GM23338 (cell line): ENCODE data around the gene ME3. TPM values are rescaled to one million over a fixed set of nuclear protein-coding genes. Genes with fewer than 3 reads are reported as not detected.

Experiments
- ATAC-seq: fragments of 200-7000 bp; cut with Tn5 transposase; 3 replicates; pipeline ENCODE4 v1.9.1; 2020
- DNase-seq: peaks from one replicate; pipeline ENCODE4 v3.0.0-alpha.2; 2015; ENCODE audit warnings: low spot score
- H2AFZ ChIP-seq: fragments of 200-600 bp; sonication (generic); 2 replicates; pipeline ENCODE4 v1.8.0; 2016; ENCODE audit warnings: antibody characterized with exemption, mild to moderate bottlenecking, moderate library complexity
- H3F3A ChIP-seq: fragments of 200-600 bp; sonication (generic); replicated peaks from 2 replicates; pipeline ENCODE4 v1.8.0; 2017; ENCODE audit warnings: antibody characterized with exemption, mixed run types, low read depth
- H3K27ac ChIP-seq: fragments of 200-600 bp; sonication (generic); 2 replicates; pipeline ENCODE4 v1.6.1; 2016; ENCODE audit warnings: low read depth
- H3K27me3 ChIP-seq: fragments of 200-600 bp; sonication (generic); 2 replicates; pipeline ENCODE4 v1.8.0; 2016; ENCODE audit warnings: mild to moderate bottlenecking, mixed run types, moderate library complexity; ENCODE audit not compliant: insufficient read depth
- H3K36me3 ChIP-seq: fragments of 200-600 bp; sonication (generic); 2 replicates; pipeline ENCODE4 v1.8.0; 2016; ENCODE audit warnings: mild to moderate bottlenecking; ENCODE audit not compliant: insufficient read depth
- H3K4me1 ChIP-seq: fragments of 200-600 bp; sonication (generic); 2 replicates; pipeline ENCODE4 v1.8.0; 2016; ENCODE audit warnings: mild to moderate bottlenecking, moderate library complexity; ENCODE audit not compliant: insufficient read depth
- H3K4me2 ChIP-seq: fragments of 200-600 bp; sonication (generic); 2 replicates; pipeline ENCODE4 v1.7.1; 2017; ENCODE audit warnings: mixed run types
- H3K4me3 ChIP-seq: fragments of 200-600 bp; sonication (generic); 2 replicates; pipeline ENCODE4 v1.6.1; 2016; ENCODE audit warnings: mixed run types
- H3K79me2 ChIP-seq: fragments of 200-600 bp; sonication (generic); replicated peaks from 2 replicates; pipeline ENCODE4 v1.8.0; 2017; ENCODE audit warnings: mild to moderate bottlenecking; ENCODE audit not compliant: insufficient read depth
- H3K9me2 ChIP-seq: fragments of 200-600 bp; sonication (generic); 2 replicates; pipeline ENCODE4 v1.8.0; 2017; ENCODE audit not compliant: insufficient read depth
- H4K20me1 ChIP-seq: fragments of 200-600 bp; sonication (generic); replicated peaks from 2 replicates; pipeline ENCODE4 v1.8.0; 2017; ENCODE audit warnings: mild to moderate bottlenecking; ENCODE audit not compliant: insufficient read depth
- H3K27ac Mint-ChIP-seq: 2 replicates; pipeline ENCODE4 v1.8.0; 2020; ENCODE audit warnings: inconsistent platforms, mild to moderate bottlenecking, moderate library complexity, mixed read lengths
- H3K27me3 Mint-ChIP-seq: 3 replicates; pipeline ENCODE4 v1.8.0; 2022; ENCODE audit warnings: low read depth, mild to moderate bottlenecking, moderate library complexity, mixed read lengths, inconsistent platforms; ENCODE audit not compliant: insufficient read depth, poor library complexity
- H3K36me3 Mint-ChIP-seq: 3 replicates; pipeline ENCODE4 v1.8.0; 2021; ENCODE audit warnings: low read depth, mild to moderate bottlenecking, inconsistent platforms, moderate library complexity, mixed read lengths
- H3K4me1 Mint-ChIP-seq: 3 replicates; pipeline ENCODE4 v1.8.0; 2020; ENCODE audit warnings: mild to moderate bottlenecking, inconsistent platforms, mixed read lengths
- H3K4me3 Mint-ChIP-seq: 3 replicates; pipeline ENCODE4 v1.8.0; 2021; ENCODE audit warnings: moderate library complexity, mild to moderate bottlenecking, inconsistent platforms, mixed read lengths
- H3K9me3 Mint-ChIP-seq: 3 replicates; pipeline ENCODE4 v1.8.0; 2020; ENCODE audit warnings: moderate library complexity, mild to moderate bottlenecking, inconsistent platforms, mixed read lengths
- CREB1 ChIP-seq: fragments of 250-450 bp; sonication (Bioruptor Pico); IDR thresholded peaks from 2 replicates; pipeline ENCODE4 v1.5.0; 2020; ENCODE audit warnings: low read depth, mild to moderate bottlenecking, moderate library complexity
- EZH2 ChIP-seq: fragments of 200-600 bp; sonication (generic); IDR thresholded peaks from one replicate; pipeline ENCODE4 v1.8.0; 2017; ENCODE audit warnings: antibody characterized with exemption, mild to moderate bottlenecking, low read depth; ENCODE audit not compliant: unreplicated experiment
- EZH2phosphoT487 ChIP-seq: fragments of 200-600 bp; sonication (generic); IDR thresholded peaks from one replicate; pipeline ENCODE4 v1.8.1; 2018; ENCODE audit warnings: antibody characterized with exemption; ENCODE audit not compliant: unreplicated experiment
- JUNB ChIP-seq: IDR thresholded peaks from one replicate; pipeline ENCODE4 v1.6.1; 2016; ENCODE audit warnings: antibody characterized with exemption; ENCODE audit not compliant: unreplicated experiment
- NANOG ChIP-seq: IDR thresholded peaks from 2 replicates; pipeline ENCODE4 v1.6.1; 2016; ENCODE audit warnings: antibody characterized with exemption, borderline replicate concordance
- POLR2AphosphoS5 ChIP-seq: IDR thresholded peaks from 2 replicates; pipeline ENCODE4 v1.6.1; 2016; ENCODE audit warnings: antibody characterized with exemption, low read depth
- STAT1 ChIP-seq: IDR thresholded peaks from one replicate; pipeline ENCODE4 v1.6.1; 2016; ENCODE audit warnings: antibody characterized with exemption; ENCODE audit not compliant: unreplicated experiment
- ZNF114 ChIP-seq: fragments of 250-450 bp; sonication (Bioruptor Pico); IDR thresholded peaks from 2 replicates; pipeline ENCODE4 v1.5.0; 2020; ENCODE audit warnings: mild to moderate bottlenecking, moderate library complexity
- ZNF331 ChIP-seq: fragments of 250-450 bp; sonication (Bioruptor Pico); IDR thresholded peaks from 2 replicates; pipeline ENCODE4 v1.5.0; 2020; ENCODE audit warnings: low read depth, mild to moderate bottlenecking, moderate library complexity
- polyA plus RNA-seq: library from polyadenylated mRNA; unstranded; fragments of >200 nt; fragmentation: Nextera tagmentation; extraction: Ambion mirVana; gene quantifications from 2 replicates; pipeline ENCODE4 v1.2.1, GENCODE V29; 2016
- total RNA-seq: library from RNA; depleted of rRNA; stranded (reverse); fragments of >200 nt; shearing (Covaris generic); gene quantifications from 2 replicates; pipeline ENCODE4 v1.2.3, GENCODE V29; 2014
- TF ChIP-seq, protein P1 (sequence below): IDR thresholded peaks from 2 replicates; pipeline ENCODE4 v1.6.1; 2016; ENCODE audit warnings: antibody characterized with exemption
- TF ChIP-seq, protein P2 (sequence below), 2 experiments: fragments of 200-600 bp in 1 of 2; sonication (generic) in 1 of 2; conservative IDR thresholded peaks; 2 replicates each; pipeline versions ENCODE4 v1.5.1 to v1.6.1; 2016 to 2017; ENCODE audit warnings: antibody characterized with exemption in 2 of 2, low read depth in 2 of 2, mild to moderate bottlenecking in 2 of 2, moderate library complexity in 1 of 2
- TF ChIP-seq, protein P3 (sequence below): IDR thresholded peaks from one replicate; pipeline ENCODE4 v1.6.1; 2018; ENCODE audit warnings: antibody characterized with exemption; ENCODE audit not compliant: unreplicated experiment

Gene ME3
- total and polyA plus RNA-seq, 2 experiments from 2014 or later = 1.3 to 4.0 TPM

DNA sequence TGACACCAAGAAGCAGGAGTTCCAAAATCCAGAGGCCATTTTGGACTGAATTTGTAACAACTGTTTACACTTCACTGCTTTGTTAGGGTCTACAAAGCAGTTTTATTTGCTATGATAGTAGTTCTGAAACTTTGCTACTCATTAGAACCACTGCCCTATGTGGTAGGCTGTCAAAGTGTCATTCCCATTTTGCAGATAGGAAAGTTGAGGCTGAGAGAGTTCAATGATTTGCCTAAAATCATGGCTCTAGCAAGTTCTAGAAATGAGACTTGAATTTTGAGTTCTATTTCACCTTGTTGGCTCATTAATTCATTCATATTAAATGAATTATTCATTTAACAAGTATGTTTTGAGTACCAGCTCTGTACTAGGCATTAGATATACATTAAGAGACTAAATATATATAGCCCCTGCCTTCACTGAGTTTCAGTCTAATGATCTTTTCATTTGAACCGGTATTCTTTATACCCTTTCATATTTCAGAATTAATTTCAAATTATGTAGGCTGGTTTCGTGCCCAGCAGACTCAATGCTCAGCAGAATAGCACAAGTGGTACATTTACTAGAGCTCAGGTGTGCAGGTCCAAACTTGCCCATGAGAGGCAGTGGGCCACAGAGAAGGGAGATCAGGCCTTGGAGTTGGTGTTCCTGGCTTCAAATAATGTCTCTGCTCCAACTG is 93.5 kb downstream of the ME3 start:
- no peaks in the 10 kb centered on the region for H3F3A ChIP-seq
- H3K27me3 ChIP-seq = no peaks in the 10 kb centered on the region
- H3K4me2 ChIP-seq = no peak overlapping the region
- H3K79me2 ChIP-seq = no peaks in the 10 kb centered on the region
- no peaks in the 10 kb centered on the region for H4K20me1 ChIP-seq
- DNase-seq (no peak), ATAC-seq (no peak)
- no peak overlapping the region for H3K4me3 ChIP-seq
- H3K27ac ChIP-seq = no peak overlapping the region
- H3K36me3 Mint-ChIP-seq = no peaks in the 10 kb centered on the region
- no peak overlapping the region for H3K4me3 Mint-ChIP-seq
- no peaks in the 10 kb centered on the region; the same call in 2 of the 3 replicates for H3K4me1 Mint-ChIP-seq
- no peaks in the 10 kb centered on the region for H3K9me3 Mint-ChIP-seq
- H3K27ac Mint-ChIP-seq = no peak overlapping the region
- no peaks in the 10 kb centered on the region for H3K4me1 ChIP-seq
- H3K36me3 ChIP-seq = no peaks in the 10 kb centered on the region
- H2AFZ ChIP-seq = no peak overlapping the region
- H3K27me3 Mint-ChIP-seq = peaks cover 5% of the 10 kb centered on the region
- no peaks in the 10 kb centered on the region for H3K9me2 ChIP-seq
- no peak for TF ChIP-seq EZH2
- TF ChIP-seq JUNB = no peak
- no peak for TF ChIP-seq CREB1
- no peak for TF ChIP-seq ZNF114 (CRISPR knock-in tag)

DNA sequence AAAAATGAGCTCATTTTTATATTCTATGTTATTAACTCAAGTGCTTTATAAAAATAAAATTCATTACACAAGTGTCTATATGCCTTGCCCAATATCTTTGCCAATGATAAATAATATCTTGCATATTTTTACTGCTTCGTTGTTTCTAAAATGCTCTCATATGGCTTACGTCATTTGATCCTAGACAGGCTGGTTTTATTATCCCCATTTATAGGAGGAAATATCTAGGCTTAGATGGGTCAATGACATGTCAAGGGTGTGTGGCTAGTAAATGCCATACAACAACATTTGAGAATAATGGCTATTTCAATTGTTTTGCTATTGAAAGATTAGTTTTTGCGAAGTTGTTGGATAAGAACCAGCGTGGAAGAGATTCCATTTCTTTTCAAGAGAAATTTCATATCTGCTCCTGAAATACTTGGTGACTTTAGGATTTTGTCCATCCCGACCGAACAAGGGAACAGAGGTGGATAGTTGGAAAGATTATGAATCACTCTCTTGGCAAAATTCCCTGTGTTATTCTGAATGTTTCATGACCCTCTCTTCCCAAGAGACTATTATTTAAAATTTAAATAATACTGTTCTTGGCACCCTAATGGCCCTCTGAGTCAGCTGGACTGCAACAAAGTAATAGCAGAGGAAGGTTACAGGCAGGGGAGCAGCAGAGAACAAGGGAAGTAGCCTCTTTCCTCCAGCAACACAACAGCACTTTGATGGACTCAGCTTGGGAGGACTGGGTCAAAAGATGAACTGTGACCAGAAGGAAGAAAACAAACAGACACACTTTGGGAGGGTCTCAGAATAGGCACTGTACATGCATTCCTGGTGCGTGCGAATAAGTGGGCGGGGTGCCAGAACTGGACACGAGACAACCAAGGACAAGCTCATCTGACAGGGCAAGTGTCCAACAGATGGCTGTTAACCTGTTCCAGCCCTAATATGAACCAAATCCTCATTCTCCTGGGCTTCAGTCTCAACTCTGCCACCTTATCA is 94.5 kb downstream of the ME3 start:
- H3K9me2 ChIP-seq = no peaks in the 10 kb centered on the region
- H3K36me3 ChIP-seq = no peaks in the 10 kb centered on the region
- H4K20me1 ChIP-seq = no peaks in the 10 kb centered on the region
- DNase-seq = no peak
- Mint-ChIP-seq H3K9me3 (no peaks in the 10 kb centered on the region), H3K4me1 (no peaks in the 10 kb centered on the region; the same call in 2 of the 3 replicates), H3K27me3 (peaks cover 5% of the 10 kb centered on the region), H3K36me3 (no peaks in the 10 kb centered on the region), H3K4me3 (no peak overlapping the region), H3K27ac (no peak overlapping the region)
- no peak overlapping the region for H3K27ac ChIP-seq
- H2AFZ ChIP-seq = no peak overlapping the region
- H3K4me2 ChIP-seq = no peak overlapping the region
- no peaks in the 10 kb centered on the region for H3K79me2 ChIP-seq
- ATAC-seq = no peak
- H3K4me1 ChIP-seq = no peaks in the 10 kb centered on the region
- no peaks in the 10 kb centered on the region for H3F3A ChIP-seq
- no peak overlapping the region for H3K4me3 ChIP-seq
- no peaks in the 10 kb centered on the region for H3K27me3 ChIP-seq
- TF ChIP-seq, protein P1, sequence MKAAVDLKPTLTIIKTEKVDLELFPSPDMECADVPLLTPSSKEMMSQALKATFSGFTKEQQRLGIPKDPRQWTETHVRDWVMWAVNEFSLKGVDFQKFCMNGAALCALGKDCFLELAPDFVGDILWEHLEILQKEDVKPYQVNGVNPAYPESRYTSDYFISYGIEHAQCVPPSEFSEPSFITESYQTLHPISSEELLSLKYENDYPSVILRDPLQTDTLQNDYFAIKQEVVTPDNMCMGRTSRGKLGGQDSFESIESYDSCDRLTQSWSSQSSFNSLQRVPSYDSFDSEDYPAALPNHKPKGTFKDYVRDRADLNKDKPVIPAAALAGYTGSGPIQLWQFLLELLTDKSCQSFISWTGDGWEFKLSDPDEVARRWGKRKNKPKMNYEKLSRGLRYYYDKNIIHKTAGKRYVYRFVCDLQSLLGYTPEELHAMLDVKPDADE = no peak
- no peak for TF ChIP-seq CREB1
- TF ChIP-seq EZH2phosphoT487 = no peak
- no peak for TF ChIP-seq ZNF114 (CRISPR knock-in tag)
- TF ChIP-seq, protein P2, sequence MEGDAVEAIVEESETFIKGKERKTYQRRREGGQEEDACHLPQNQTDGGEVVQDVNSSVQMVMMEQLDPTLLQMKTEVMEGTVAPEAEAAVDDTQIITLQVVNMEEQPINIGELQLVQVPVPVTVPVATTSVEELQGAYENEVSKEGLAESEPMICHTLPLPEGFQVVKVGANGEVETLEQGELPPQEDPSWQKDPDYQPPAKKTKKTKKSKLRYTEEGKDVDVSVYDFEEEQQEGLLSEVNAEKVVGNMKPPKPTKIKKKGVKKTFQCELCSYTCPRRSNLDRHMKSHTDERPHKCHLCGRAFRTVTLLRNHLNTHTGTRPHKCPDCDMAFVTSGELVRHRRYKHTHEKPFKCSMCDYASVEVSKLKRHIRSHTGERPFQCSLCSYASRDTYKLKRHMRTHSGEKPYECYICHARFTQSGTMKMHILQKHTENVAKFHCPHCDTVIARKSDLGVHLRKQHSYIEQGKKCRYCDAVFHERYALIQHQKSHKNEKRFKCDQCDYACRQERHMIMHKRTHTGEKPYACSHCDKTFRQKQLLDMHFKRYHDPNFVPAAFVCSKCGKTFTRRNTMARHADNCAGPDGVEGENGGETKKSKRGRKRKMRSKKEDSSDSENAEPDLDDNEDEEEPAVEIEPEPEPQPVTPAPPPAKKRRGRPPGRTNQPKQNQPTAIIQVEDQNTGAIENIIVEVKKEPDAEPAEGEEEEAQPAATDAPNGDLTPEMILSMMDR (conservative IDR thresholded peaks at IDR 0.05; ENCODE audit: low read depth in 2 of 2) = no peak
- no peak for TF ChIP-seq EZH2
- no peak for TF ChIP-seq ZNF331 (CRISPR knock-in tag)
- TF ChIP-seq POLR2AphosphoS5 = no peak
- TF ChIP-seq, protein P3, sequence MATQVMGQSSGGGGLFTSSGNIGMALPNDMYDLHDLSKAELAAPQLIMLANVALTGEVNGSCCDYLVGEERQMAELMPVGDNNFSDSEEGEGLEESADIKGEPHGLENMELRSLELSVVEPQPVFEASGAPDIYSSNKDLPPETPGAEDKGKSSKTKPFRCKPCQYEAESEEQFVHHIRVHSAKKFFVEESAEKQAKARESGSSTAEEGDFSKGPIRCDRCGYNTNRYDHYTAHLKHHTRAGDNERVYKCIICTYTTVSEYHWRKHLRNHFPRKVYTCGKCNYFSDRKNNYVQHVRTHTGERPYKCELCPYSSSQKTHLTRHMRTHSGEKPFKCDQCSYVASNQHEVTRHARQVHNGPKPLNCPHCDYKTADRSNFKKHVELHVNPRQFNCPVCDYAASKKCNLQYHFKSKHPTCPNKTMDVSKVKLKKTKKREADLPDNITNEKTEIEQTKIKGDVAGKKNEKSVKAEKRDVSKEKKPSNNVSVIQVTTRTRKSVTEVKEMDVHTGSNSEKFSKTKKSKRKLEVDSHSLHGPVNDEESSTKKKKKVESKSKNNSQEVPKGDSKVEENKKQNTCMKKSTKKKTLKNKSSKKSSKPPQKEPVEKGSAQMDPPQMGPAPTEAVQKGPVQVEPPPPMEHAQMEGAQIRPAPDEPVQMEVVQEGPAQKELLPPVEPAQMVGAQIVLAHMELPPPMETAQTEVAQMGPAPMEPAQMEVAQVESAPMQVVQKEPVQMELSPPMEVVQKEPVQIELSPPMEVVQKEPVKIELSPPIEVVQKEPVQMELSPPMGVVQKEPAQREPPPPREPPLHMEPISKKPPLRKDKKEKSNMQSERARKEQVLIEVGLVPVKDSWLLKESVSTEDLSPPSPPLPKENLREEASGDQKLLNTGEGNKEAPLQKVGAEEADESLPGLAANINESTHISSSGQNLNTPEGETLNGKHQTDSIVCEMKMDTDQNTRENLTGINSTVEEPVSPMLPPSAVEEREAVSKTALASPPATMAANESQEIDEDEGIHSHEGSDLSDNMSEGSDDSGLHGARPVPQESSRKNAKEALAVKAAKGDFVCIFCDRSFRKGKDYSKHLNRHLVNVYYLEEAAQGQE = no peak
- TF ChIP-seq JUNB = no peak
- TF ChIP-seq STAT1 = no peak
- no peak for TF ChIP-seq NANOG
